AG09319 (cell line): Measurements from ENCODE around the gene DEPDC4.

Experiments
- DNase-seq: peaks from one replicate; pipeline ENCODE4 v3.0.0-alpha.2; 2010; ENCODE audit warnings: low read depth; ENCODE audit errors: extremely low read depth
- TF ChIP-seq, protein P1 (sequence below): IDR thresholded peaks from 2 replicates; pipeline ENCODE4 v1.5.1; 2011; ENCODE audit warnings: low read depth, mild to moderate bottlenecking, inconsistent platforms, low read length, moderate library complexity

Gene DEPDC4

DNA sequence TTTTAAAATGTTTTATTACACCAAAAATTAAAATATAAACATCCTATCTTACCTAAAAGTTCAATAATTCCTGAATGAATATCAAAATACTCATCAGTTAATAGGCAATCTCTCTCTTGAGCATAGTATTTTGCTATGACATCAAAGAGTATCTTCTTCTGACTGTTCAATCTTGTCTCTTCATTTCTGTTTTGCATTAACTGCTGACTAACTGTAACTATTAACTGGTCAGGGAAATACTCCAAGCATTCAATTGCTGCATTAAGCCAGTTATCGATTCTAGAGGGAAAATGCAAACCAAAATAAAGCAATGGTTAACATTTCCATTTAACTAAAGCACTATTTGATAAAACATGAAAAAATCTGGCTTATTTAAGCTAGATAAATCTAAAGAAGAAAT is 13.4 kb downstream of the DEPDC4 start:
- TF ChIP-seq, protein P1, sequence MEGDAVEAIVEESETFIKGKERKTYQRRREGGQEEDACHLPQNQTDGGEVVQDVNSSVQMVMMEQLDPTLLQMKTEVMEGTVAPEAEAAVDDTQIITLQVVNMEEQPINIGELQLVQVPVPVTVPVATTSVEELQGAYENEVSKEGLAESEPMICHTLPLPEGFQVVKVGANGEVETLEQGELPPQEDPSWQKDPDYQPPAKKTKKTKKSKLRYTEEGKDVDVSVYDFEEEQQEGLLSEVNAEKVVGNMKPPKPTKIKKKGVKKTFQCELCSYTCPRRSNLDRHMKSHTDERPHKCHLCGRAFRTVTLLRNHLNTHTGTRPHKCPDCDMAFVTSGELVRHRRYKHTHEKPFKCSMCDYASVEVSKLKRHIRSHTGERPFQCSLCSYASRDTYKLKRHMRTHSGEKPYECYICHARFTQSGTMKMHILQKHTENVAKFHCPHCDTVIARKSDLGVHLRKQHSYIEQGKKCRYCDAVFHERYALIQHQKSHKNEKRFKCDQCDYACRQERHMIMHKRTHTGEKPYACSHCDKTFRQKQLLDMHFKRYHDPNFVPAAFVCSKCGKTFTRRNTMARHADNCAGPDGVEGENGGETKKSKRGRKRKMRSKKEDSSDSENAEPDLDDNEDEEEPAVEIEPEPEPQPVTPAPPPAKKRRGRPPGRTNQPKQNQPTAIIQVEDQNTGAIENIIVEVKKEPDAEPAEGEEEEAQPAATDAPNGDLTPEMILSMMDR = no peak
- DNase-seq = no peak

DNA sequence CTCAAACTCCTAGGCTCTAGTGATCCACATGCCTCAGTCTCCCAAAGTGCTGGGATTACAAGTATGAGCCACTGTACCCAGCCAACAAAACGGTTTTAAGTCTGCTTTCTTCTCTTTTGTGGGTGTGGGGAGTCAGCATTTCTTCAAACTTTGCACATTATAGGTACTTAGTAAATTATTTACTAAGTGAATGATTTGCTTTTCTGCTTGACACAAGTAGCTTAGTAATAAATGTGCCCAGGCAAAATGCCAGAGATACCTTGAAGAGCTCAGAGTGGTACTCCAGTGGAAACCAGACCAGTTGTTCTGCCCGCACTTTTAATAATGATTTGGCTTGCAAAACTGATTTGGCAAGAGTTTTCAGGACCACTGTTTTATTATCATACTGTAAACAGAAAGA is 15.0 kb downstream of the DEPDC4 start:
- no peak for DNase-seq
- TF ChIP-seq, protein P1 = no peak

DNA sequence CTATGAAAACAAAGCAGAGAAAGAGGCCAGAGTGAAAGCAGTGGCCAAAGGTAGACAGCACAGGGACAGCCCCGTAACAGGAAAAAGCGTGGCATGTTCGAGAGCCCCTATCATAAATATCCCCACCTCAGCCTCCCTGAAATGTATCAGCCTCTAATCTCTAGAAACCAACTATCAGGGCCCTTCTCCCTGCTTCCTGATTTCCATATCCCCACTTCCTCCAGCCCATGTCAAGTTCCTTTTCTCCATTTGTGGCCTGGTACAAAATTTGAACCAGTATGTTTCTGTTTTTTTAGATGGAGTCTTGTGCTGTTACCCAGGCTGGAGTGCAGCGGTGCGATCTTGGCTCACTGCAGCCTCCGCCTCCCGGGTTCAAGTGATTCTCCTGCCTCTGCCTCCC is 16.9 kb downstream of the DEPDC4 start:
- TF ChIP-seq, protein P1 = no peak
- DNase-seq = no peak

DNA sequence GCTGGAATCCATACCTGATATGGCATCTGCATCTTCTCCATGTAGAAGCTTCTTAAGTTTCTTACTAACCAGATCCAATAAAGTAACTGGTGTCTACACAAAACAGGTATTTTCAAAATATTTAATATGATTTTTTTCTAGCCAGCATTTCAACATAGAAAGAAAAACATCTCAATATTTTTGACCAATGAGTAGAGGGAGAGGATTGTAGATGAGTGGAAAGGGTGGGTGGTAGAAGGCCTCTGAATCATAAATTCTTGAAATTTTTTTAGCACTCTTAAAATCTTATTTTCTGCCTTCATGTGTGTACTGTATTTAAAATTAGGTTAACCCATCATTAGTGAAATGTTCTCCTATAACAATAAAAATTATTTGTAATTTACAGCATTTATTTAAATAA is 18.0 kb downstream of the DEPDC4 start:
- TF ChIP-seq, protein P1 = no peak
- no peak for DNase-seq

DNA sequence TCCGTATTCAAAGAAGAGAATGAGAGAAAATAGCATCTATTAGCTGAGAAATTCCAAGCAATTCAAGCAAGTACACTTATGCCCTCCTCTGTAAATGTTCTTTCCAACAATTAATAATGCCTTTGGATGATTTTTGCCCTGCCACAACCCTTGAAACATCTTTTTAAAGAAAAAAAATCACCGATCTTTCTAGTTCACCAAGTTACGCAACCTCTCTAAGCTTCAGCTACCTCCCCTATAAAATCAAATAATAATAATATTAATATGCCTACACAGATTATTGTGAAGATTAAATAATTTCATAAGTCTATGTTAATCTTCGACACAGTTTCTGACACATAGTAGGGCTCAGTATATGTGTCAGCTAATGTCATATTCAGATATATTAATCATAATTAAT is 19.1 kb downstream of the DEPDC4 start:
- TF ChIP-seq, protein P1 = no peak
- DNase-seq = no peak

- DNase-seq = no peak
- TF ChIP-seq, protein P1 = no peak
Observed at GRCh38 chr12:100243137-100243536, 23.7 kb downstream of the DEPDC4 start.

DNA sequence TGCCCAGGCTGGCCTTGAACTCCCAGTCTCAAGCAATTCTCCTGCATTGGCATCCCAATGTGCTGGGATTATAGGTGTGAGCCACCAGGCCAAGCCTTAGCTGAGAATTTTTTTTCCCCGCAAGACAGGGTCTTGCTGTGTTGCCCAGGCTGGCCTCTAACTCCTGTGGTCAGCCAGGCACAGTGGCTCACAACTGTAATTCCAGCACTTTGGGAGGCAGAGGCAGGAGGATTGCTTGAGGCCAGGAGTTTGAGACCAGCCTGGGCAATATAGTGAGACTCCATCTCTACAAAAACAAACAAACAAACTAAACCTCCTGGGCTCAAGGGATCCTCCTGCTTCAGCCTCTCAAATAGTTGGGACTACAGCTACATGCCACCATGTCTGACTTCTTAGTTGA is 27.3 kb downstream of the DEPDC4 start:
- TF ChIP-seq, protein P1 = no peak
- DNase-seq = no peak

DNA sequence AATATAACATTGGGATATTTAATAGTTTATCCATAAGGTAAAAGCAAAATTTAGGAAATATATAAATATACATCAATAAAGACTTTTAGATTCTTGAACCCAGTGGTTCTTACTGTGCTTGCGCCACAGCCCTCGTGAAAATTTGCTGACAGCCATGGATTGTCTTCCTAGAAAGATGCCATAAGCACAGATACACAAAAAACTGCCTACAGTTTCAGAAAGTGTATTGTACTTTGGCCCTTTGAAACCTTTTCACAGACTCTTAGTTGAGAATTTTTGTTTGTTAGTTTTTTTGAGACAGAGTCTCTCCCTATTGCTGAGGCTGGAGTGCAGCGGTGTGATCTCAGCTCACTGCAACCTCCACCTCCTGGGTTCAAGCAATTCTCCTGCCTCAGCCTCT is 28.1 kb downstream of the DEPDC4 start:
- TF ChIP-seq, protein P1 = no peak
- no peak for DNase-seq
